ENCODE results near the gene DNAJC22. TPM values are rescaled to one million over a fixed set of nuclear protein-coding genes. Genes with fewer than 3 reads are reported as not detected.

DNAJC22 gene
- total RNA-seq, 1 experiment from 2014 or later = 0.24 TPM

DNA sequence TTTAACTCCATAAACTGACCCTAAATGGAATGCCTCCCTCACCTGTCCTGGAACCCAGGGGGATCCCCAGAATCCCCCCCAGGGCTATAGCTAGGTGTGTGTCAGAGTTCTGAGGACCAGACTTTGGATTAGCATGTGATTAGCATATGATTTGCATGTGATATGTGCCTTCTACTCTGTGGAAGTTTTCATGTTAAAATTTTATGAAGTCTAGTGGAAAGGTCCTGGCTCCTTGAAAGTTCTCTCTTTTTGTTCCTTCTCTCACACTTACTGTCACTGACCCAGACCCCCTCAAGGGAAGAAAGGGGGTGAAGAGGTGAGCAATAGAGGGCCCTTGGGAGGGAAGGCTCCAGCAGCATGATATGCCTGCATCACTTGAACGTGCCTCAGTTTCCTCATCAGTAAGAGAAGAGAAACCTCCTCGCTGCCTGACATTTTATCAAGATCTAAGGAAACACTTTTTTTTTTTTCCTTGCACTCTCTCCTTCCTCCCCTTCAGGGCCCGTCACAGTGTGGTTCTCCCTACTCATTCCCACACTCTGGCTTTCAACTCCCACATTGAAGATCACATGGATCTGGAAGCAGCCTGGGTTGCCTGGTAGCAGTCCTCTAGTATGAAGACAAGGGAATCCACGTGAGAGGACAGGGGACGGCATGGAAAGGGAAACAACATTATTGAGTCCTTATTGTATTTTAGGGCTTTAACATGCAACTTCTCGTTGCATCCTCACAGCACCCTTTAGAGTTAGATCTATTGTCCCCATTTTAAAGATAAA, 6.4 kb upstream of the DNAJC22 start:
- no peak overlapping the region for H3K27ac Mint-ChIP-seq
- CTCF ChIA-PET = interaction anchor here (1.4 to 6.1 kb wide), 7 partner anchors 8 to 213 kb away, joined by 3 to 264 read pairs (median 111); partner anchors contain the start of genes DNAJC22 and PRPH
- POLR2A ChIA-PET = no interaction called here
- DNase-seq (ENCODE audit: low spot score) (no peak), ATAC-seq (no peak)
- no peaks in the 10 kb centered on the region for H3K9me3 Mint-ChIP-seq
- TF ChIP-seq PRDM15 (CRISPR knock-in tag; IDR thresholded peaks at IDR 0.05) (no peak), JUN (CRISPR knock-in tag; IDR thresholded peaks at IDR 0.05) (no peak)
- H3K4me1 Mint-ChIP-seq = peaks cover 49% of the 10 kb centered on the region
- peak overlapping the region; percentile 67; the same call in 1 of the 2 replicates for H3K4me3 Mint-ChIP-seq
- H3K27me3 Mint-ChIP-seq (ENCODE audit: low read depth) = peaks cover 98% of the 10 kb centered on the region
- H3K36me3 Mint-ChIP-seq = no peaks in the 10 kb centered on the region; the same call in 1 of the 2 replicates

DNA sequence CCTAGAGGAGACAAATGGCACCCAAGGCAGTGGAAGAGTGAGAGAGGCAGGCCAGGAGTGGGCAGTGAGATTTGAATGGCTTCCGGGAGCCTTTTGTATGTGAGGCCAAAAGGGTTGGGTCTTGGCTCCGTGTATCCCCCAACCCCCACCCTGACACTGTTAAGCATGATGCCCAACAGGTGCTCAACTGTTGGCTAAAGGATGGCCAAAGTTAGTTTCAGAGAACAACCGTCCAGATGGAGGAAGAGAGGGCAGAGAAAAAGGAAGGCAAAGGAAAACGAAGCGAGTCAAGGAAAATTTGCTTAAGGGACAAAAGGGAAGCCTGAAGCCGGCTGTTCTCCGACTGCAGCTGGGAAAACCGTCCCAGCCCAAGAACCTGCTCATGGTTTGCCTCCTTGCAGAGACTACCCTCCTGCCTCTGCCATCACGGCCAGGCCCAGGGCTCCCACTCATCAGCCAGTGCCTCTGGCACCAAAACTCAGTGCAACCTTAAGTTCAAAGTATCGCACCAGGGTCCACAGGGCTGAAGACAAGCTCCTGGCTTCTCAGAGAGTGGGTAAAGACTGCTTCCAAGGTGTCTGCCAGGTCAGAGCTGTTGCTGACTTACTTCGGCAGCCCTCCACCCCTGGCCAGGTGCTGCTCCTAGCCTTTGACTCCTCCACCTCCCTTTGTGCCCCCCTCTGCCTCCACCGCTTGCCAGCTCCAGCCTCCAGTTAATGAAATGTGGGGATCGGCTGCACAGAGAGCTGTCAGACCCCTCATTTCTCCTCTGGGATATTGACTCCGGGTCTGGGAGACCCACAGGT, 5.5 kb upstream of the DNAJC22 start:
- ChIA-PET CTCF (interaction anchor here (0.7 to 3.9 kb wide), 45 partner anchors 9 to 605 kb away, joined by 3 to 264 read pairs (median 8); partner anchors contain the start of genes KCNH3, PRPF40B, PRPH and SPATS2), POLR2A (interaction anchor here (1.0 to 2.7 kb wide), 4 partner anchors 9 to 48 kb away, joined by 3 to 18 read pairs (median 9); partner anchors contain the start of gene TROAP)
- TF ChIP-seq SMAD4 (CRISPR knock-in tag; IDR thresholded peaks at IDR 0.05) (no peak), CTCF (IDR thresholded peaks at IDR 0.05) (no peak), ZNF317 (CRISPR knock-in tag; IDR thresholded peaks at IDR 0.05; ENCODE audit: borderline replicate concordance, low read depth) (no peak), STAT6 (CRISPR knock-in tag; conservative IDR thresholded peaks at IDR 0.05; ENCODE audit: low read depth) (no peak)
- ATAC-seq = no peak
- Mint-ChIP-seq H3K9me3 (no peaks in the 10 kb centered on the region), H3K4me1 (peaks cover 51% of the 10 kb centered on the region), H3K36me3 (no peaks in the 10 kb centered on the region), H3K27ac (no peak overlapping the region), H3K4me3 (peak overlapping the region; percentile 67), H3K27me3 (ENCODE audit: low read depth) (peaks cover 99% of the 10 kb centered on the region)
- no peak for DNase-seq (ENCODE audit: low spot score)

GRCh38 chr12:49341777-49342065, 5.0 kb upstream of the DNAJC22 start:
- peaks cover 55% of the 10 kb centered on the region for H3K4me1 Mint-ChIP-seq
- POLR2A ChIA-PET = interaction anchor here (0.8 to 2.7 kb wide), 6 partner anchors 10 to 48 kb away, joined by 3 to 18 read pairs (median 6); partner anchors contain the start of genes PRPH and TROAP
- no peaks in the 10 kb centered on the region for H3K36me3 Mint-ChIP-seq
- no peak overlapping the region for H3K27ac Mint-ChIP-seq
- H3K27me3 Mint-ChIP-seq (ENCODE audit: low read depth) = peaks cover 99% of the 10 kb centered on the region
- H3K4me3 Mint-ChIP-seq = peak overlapping the region; percentile 67
- ATAC-seq (no peak), DNase-seq (ENCODE audit: low spot score) (no peak)
- CTCF ChIA-PET = interaction anchor here (0.6 to 3.9 kb wide), 59 partner anchors 9 to 604 kb away, joined by 3 to 264 read pairs (median 5); partner anchors contain the start of genes KCNH3, PRPF40B, PRPH and SPATS2
- H3K9me3 Mint-ChIP-seq = no peaks in the 10 kb centered on the region
- no peak for TF ChIP-seq MLX (CRISPR knock-in tag; IDR thresholded peaks at IDR 0.05)
- TF ChIP-seq USF1 (CRISPR knock-in tag; IDR thresholded peaks at IDR 0.05) = no peak
- no peak for TF ChIP-seq CREM (CRISPR knock-in tag; IDR thresholded peaks at IDR 0.05)
- no peak for TF ChIP-seq FOXP1 (CRISPR knock-in tag; IDR thresholded peaks at IDR 0.05; ENCODE audit: borderline replicate concordance)
- TF ChIP-seq RORB (CRISPR knock-in tag; IDR thresholded peaks at IDR 0.05) = no peak
- no peak for TF ChIP-seq ELF4 (CRISPR knock-in tag; IDR thresholded peaks at IDR 0.05; ENCODE audit: low read depth)
- TF ChIP-seq, protein P1, sequence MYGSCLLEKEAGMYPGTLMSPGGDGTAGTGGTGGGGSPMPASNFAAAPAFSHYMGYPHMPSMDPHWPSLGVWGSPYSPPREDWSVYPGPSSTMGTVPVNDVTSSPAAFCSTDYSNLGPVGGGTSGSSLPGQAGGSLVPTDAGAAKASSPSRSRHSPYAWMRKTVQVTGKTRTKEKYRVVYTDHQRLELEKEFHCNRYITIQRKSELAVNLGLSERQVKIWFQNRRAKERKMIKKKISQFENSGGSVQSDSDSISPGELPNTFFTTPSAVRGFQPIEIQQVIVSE (CRISPR knock-in tag; IDR thresholded peaks at IDR 0.05; ENCODE audit: borderline replicate concordance) = no peak
- TF ChIP-seq PRDM15 (CRISPR knock-in tag; IDR thresholded peaks at IDR 0.05) = no peak

Measured in WTC11 (cell line).